Upper lobe of right lung (tissue), 1 donor: ENCODE data around the gene USP17L19. TPM values are rescaled to one million over a fixed set of nuclear protein-coding genes. Genes with fewer than 3 reads are reported as not detected.
A peak's percentile ranks its signal among the peaks of the same experiment; 100 is the strongest.
"Not testable (repeated sequence)": the region's sequence is repeated elsewhere in the genome, so short reads cannot be mapped to it uniquely, and the experiment has no call there.

Source experiments
- ATAC-seq: fragments of 200-7000 bp; cut with Tn5 transposase; one replicate; pipeline ENCODE4 v1.9.1; 2020; ENCODE audit warnings: mild to moderate bottlenecking, moderate library complexity
- DNase-seq: peaks from one replicate; pipeline ENCODE4 v3.0.0-alpha.2; 2020
- H3K27ac ChIP-seq: fragments of 200-600 bp; one replicate; pipeline ENCODE4 v1.8.0; 2022
- H3K27me3 ChIP-seq: fragments of 200-600 bp; one replicate; pipeline ENCODE4 v1.8.0; 2022; ENCODE audit warnings: mild to moderate bottlenecking
- H3K36me3 ChIP-seq: fragments of 200-600 bp; one replicate; pipeline ENCODE4 v1.8.0; 2022
- H3K4me1 ChIP-seq: fragments of 200-600 bp; one replicate; pipeline ENCODE4 v1.8.0; 2022
- H3K4me3 ChIP-seq: fragments of 200-600 bp; one replicate; pipeline ENCODE4 v1.8.0; 2022; ENCODE audit warnings: mild to moderate bottlenecking
- H3K9me3 ChIP-seq: fragments of 200-600 bp; one replicate; pipeline ENCODE4 v1.8.0; 2022
- intact Hi-C: fragments of 100-400 bp; cut with DNase I; formaldehyde crosslinking; loops from one replicate; pipeline ENCODE4 v1.11.0; 2022
- total RNA-seq: library from RNA; stranded (reverse); fragmentation: NEBNext Ultra II Directional; extraction: Animal tissue kit (Norgen Biotek cat#: 25700); gene quantifications from one replicate; pipeline ENCODE4 v1.2.1, GENCODE V29; 2021
- donor health status: DM: no; HTN: yes; CAD: no; lungs with severe emphysema.

Gene USP17L19
- total RNA-seq, 1 donor from 2014 or later, result not detected

DNA sequence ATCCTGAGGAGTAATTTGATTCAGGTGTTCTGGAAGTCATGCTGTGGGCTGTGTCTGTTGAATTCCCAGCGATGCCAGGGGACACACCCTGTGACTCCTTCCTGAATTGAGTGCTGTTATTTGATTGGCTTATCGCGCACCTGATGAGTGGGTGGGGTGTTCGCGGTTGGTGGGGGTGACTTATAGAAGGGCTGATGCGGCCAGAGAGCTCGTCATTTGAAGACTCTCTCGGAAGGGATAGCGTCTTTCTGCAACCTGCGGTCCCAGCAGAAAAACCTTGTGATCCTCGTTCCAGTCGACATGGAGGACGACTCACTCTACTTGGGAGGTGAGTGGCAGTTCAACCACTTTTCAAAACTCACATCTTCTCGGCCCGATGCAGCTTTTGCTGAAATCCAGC is 14.1 kb downstream of the USP17L19 start, which contains the start of gene USP17L22:
TSS of gene USP17L22 (plus strand) at position 301 of the 400 bp plus-strand sequence. CDS start at position 301, 0 bp downstream.
- H3K36me3 ChIP-seq, H3K4me3 ChIP-seq, H3K27me3 ChIP-seq, DNase-seq, ATAC-seq, intact Hi-C loops, H3K27ac ChIP-seq, H3K9me3 ChIP-seq, H3K4me1 ChIP-seq: not testable (repeated sequence)

DNA sequence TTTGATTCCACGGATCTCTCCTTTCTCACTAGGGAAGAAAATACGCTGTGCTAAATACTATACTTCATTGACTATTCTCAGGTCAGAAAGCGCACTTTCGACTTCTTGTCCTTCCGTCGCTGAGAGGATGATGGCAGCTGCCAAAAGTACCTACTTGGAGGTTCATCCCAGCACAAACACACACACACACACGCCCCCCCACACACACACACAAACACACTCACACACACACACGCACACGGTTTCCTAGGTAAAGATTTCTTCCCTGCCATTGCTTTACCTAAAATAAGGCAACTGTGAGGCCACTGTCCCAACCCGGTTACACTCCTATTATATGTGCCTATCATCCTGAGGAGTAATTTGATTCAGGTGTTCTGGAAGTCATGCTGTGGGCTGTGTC is 18.5 kb downstream of the USP17L19 start:
- H3K9me3 ChIP-seq, intact Hi-C loops, H3K36me3 ChIP-seq, H3K4me1 ChIP-seq, ATAC-seq, H3K4me3 ChIP-seq, H3K27me3 ChIP-seq, H3K27ac ChIP-seq: not testable (repeated sequence)
- peak; percentile 76 for DNase-seq

Other genes with a start within 250 kb of the USP17L19 start
- gene FAM90A26, start 83.0 kb upstream of the USP17L19 start, total RNA-seq, result not detected
- not detected for gene USP17L10, start 42.7 kb upstream of the USP17L19 start, total RNA-seq
- gene USP17L11, start 38.0 kb upstream of the USP17L19 start, total RNA-seq, result not detected
- gene USP17L12, start 33.2 kb upstream of the USP17L19 start, total RNA-seq, result not detected
- gene USP17L13, start 28.5 kb upstream of the USP17L19 start, total RNA-seq, result not detected
- gene USP17L15, start 19.0 kb upstream of the USP17L19 start, total RNA-seq, result not detected
- not detected for gene USP17L17, start 9.5 kb upstream of the USP17L19 start, total RNA-seq
- not detected for gene USP17L18, start 4.7 kb upstream of the USP17L19 start, total RNA-seq
- not detected for gene USP17L20, start 4.7 kb downstream of the USP17L19 start, total RNA-seq
- gene USP17L21, start 9.5 kb downstream of the USP17L19 start, total RNA-seq, result not detected
- gene USP17L22, start 14.2 kb downstream of the USP17L19 start, total RNA-seq, result not detected
- gene USP17L24, start 71.8 kb downstream of the USP17L19 start, total RNA-seq, result not detected
- not detected for gene USP17L25, start 76.5 kb downstream of the USP17L19 start, total RNA-seq
- gene USP17L26, start 81.3 kb downstream of the USP17L19 start, total RNA-seq, result not detected
- gene USP17L5, start 86.0 kb downstream of the USP17L19 start, total RNA-seq, result not detected
- gene USP17L27, start 90.8 kb downstream of the USP17L19 start, total RNA-seq, result not detected
- gene USP17L28, start 95.5 kb downstream of the USP17L19 start, total RNA-seq, result not detected
- not detected for gene USP17L29, start 100.3 kb downstream of the USP17L19 start, total RNA-seq
- not detected for gene USP17L30, start 109.8 kb downstream of the USP17L19 start, total RNA-seq
- not detected for gene DEFB131A, start 191.0 kb downstream of the USP17L19 start, total RNA-seq